Neural progenitor cell (in vitro differentiated cells): ENCODE data around the gene DDX49.

Experiments used
- CTCF ChIP-seq: fragments of 200-600 bp; sonication (generic); IDR thresholded peaks from 2 replicates; pipeline ENCODE4 v1.5.1; 2017; ENCODE audit warnings: antibody characterized with exemption, mild to moderate bottlenecking
- EZH2 ChIP-seq: fragments of 200-600 bp; sonication (generic); IDR thresholded peaks from 2 replicates; pipeline ENCODE4 v1.6.1; 2017; ENCODE audit warnings: antibody characterized with exemption, mild to moderate bottlenecking, moderate library complexity
- EZH2phosphoT487 ChIP-seq: fragments of 200-600 bp; sonication (generic); IDR thresholded peaks from 2 replicates; pipeline ENCODE4 v1.6.1; 2017; ENCODE audit warnings: antibody characterized with exemption

- no peak for TF ChIP-seq CTCF
- TF ChIP-seq EZH2 = no peak
- no peak for TF ChIP-seq EZH2phosphoT487
These were observed 342 bp downstream of the DDX49 start for GRCh38 chr19:18919900-18920214.
